T1000 (cell line): ENCODE data around the gene THOC6.
A peak's percentile ranks its signal among the peaks of the same experiment; 100 is the strongest.

Experiments
- DNase-seq: peaks from one replicate; lab custom pipeline; 2025; ENCODE audit warnings: mixed read lengths; lab: John Stamatoyannopoulos, UW

THOC6 gene

GRCh38 chr16:3023669-3024478 is at the start of gene THOC6, which contains the start of gene HCFC1R1:
Gene THOC6, plus strand, starts transcription at chr16:3024035. Its CDS starts 292 bp downstream, at chr16:3024327.
Gene HCFC1R1, minus strand, starts transcription at chr16:3023942. Its CDS starts 1 bp downstream, at chr16:3023941.
- peak; percentile 94 for DNase-seq

- DNase-seq: no peak
Measured at GRCh38 chr16:2974319-2975056, 49.3 kb upstream of the THOC6 start.

- no peak for DNase-seq
Measured at GRCh38 chr16:2975161-2975795, 48.6 kb upstream of the THOC6 start.

- no peak for DNase-seq
Measured at GRCh38 chr16:2976201-2976600, 47.6 kb upstream of the THOC6 start.

GRCh38 chr16:2976673-2977072 is 47.2 kb upstream of the THOC6 start:
- no peak for DNase-seq

GRCh38 chr16:2977440-2977839 is 46.4 kb upstream of the THOC6 start:
- DNase-seq: no peak

- no peak for DNase-seq
Measured at GRCh38 chr16:2979669-2980226, 44.1 kb upstream of the THOC6 start.

- DNase-seq: peak; percentile 90
Measured at GRCh38 chr16:2980227-2981176, 43.3 kb upstream of the THOC6 start, which contains the start of gene PKMYT1. Gene PKMYT1, minus strand, starts transcription at chr16:2980446. Its CDS starts 789 bp downstream, at chr16:2979657.

GRCh38 chr16:2981177-2981898 is 42.5 kb upstream of the THOC6 start:
- no peak for DNase-seq

- no peak for DNase-seq
Measured at GRCh38 chr16:2981899-2982250, 42.0 kb upstream of the THOC6 start.

- no peak for DNase-seq
Measured at GRCh38 chr16:2982402-2982801, 41.4 kb upstream of the THOC6 start.

GRCh38 chr16:2983706-2984136 is 40.1 kb upstream of the THOC6 start:
- DNase-seq: peak; percentile 78

GRCh38 chr16:2985462-2985861 is 38.4 kb upstream of the THOC6 start:
- DNase-seq: no peak

- no peak for DNase-seq
Measured at GRCh38 chr16:2985893-2986355, 37.9 kb upstream of the THOC6 start.

GRCh38 chr16:2986623-2987188 is 37.1 kb upstream of the THOC6 start:
- DNase-seq: no peak

- DNase-seq: no peak
Measured at GRCh38 chr16:2987286-2987685, 36.5 kb upstream of the THOC6 start.

- DNase-seq: no peak
Measured at GRCh38 chr16:2987833-2988232, 36.0 kb upstream of the THOC6 start.

- DNase-seq: no peak
Measured at GRCh38 chr16:2988590-2989099, 35.2 kb upstream of the THOC6 start.

- no peak for DNase-seq
Measured at GRCh38 chr16:2990891-2991290, 32.9 kb upstream of the THOC6 start.
